ENCODE data around the gene TRAF3. TPM values are rescaled to one million over a fixed set of nuclear protein-coding genes. Genes with fewer than 3 reads are reported as not detected.

TRAF3 gene
- total RNA-seq, 1 donor from 2014 or later, result 5.7 TPM

DNA sequence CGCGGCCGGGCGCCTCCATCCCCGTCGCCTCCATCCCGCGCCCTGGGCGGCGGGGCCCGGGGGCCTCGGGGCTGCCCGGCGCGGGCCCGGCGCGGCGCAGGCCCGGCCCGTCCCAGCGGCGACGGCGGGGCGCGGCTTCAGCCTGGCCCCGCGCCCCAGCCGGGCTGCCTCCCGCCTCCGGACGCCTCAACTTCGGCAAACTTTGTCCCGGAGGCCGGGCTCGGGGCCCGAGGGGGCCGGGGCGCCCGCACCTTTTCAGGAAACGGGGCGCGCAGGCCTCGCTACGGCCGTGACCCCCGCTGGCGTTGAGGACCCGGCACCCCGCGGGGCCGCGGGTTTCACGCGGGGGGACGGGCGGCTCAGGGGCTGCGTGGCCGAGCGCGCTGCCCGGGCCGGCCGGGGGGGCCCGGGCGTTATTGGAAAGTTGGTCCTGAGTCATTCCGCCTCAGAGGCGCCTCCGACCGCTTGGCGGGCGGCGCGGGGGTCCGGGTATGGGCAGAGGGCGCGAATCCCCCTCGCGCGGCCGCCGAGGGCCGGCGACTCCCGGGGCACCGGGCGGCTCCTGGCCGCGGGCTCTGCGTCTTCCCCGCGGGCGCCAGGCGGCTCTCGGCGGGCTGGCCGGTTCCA, 575 bp downstream of the TRAF3 start:
- Histone ChIP-seq H3K27ac (ENCODE audit: low read depth, low read length) (peak overlapping the region; percentile 60), H3K36me3 (ENCODE audit: control insufficient read depth in 3 of 3, insufficient read depth in 3 of 3, low read length in 3 of 3) (no peaks in the 10 kb centered on the region), H3K27me3 (ENCODE audit: control insufficient read depth in 3 of 3, insufficient read depth in 3 of 3, low read length in 3 of 3) (no peaks in the 10 kb centered on the region), H3K4me3 (ENCODE audit: low read length in 3 of 3) (peak overlapping the region; percentile 54 to 85 (median 79)), H3K9me3 (ENCODE audit: control insufficient read depth in 3 of 3, low read length in 3 of 3) (no peaks in the 10 kb centered on the region), H3K9ac (ENCODE audit: low read depth in 1 of 3, low read length in 3 of 3) (peak overlapping the region; percentile 41 to 81 (median 78)), H3K4me1 (ENCODE audit: control insufficient read depth in 3 of 3, insufficient read depth in 3 of 3, low read length in 3 of 3) (peaks cover 0 to 11% (median 8%) of the 10 kb centered on the region in 3 donors)

DNA sequence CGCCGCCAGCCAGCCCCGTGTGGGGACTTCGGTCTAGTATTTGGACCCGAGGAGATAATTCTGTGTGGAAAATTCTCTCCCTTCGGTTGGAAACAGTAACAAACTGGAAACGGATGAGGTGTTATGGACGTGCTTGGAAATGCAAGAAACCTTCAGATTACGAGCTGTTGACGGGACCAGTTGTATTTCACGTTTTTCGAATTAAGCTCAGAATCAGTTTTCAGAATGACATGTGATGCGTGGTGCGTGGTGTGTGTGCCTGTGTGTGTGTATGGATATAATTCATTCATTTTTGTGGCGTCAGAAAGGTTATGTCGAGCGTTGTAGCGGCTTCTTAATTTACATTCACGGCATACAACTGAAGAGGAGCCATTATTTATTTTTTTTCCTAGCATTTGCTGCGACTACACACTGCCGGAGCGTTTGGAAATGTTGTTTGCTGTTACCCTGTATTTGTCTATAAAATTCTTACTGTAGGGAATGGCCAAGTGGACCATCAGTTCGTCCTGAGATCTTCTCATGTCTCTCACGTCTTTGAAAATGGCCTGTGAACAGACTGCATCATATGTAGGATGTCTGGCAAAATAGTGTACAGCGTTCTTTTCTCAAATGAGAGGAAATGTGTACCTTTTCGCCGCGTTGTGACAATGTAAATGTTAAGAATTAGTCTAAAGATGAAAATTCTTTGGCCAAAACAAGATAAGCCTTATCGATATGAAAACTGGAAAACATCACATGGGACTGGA, 1.3 kb downstream of the TRAF3 start:
- Histone ChIP-seq H3K4me1 (ENCODE audit: control insufficient read depth in 3 of 3, insufficient read depth in 3 of 3, low read length in 3 of 3) (peaks cover 0 to 11% (median 8%) of the 10 kb centered on the region in 3 donors), H3K36me3 (ENCODE audit: control insufficient read depth in 3 of 3, insufficient read depth in 3 of 3, low read length in 3 of 3) (no peaks in the 10 kb centered on the region), H3K27me3 (ENCODE audit: control insufficient read depth in 3 of 3, insufficient read depth in 3 of 3, low read length in 3 of 3) (no peaks in the 10 kb centered on the region), H3K9ac (ENCODE audit: low read depth in 1 of 3, low read length in 3 of 3) (peak overlapping the region; percentile 41 to 81 (median 78)), H3K9me3 (ENCODE audit: control insufficient read depth in 3 of 3, low read length in 3 of 3) (no peaks in the 10 kb centered on the region), H3K27ac (ENCODE audit: low read depth, low read length) (peak overlapping the region; percentile 60), H3K4me3 (ENCODE audit: low read length in 3 of 3) (peak overlapping the region; percentile 54 to 85 (median 79))

DNA sequence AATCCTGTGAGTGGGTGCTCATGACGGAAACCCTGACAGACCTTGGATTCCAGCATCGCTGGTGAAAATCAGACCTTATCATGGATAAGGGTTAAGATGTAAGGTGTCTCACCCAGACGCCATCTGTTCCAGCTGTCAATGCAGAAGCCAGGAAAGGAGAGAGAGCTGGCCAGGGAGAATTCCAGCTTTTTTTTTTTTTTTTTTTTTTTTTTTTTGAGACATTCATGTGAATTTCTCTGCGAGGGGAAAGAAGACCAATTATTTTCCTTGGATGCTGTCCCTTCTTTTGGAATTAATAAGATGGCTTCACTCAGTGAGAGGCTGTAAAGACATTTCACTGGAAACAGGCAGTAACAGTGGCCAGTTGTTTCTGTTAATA, 1.8 kb downstream of the TRAF3 start:
- Histone ChIP-seq H3K36me3 (ENCODE audit: control insufficient read depth in 3 of 3, insufficient read depth in 3 of 3, low read length in 3 of 3) (no peaks in the 10 kb centered on the region), H3K27ac (ENCODE audit: low read depth, low read length) (no peak overlapping the region), H3K4me1 (ENCODE audit: control insufficient read depth in 3 of 3, insufficient read depth in 3 of 3, low read length in 3 of 3) (peaks cover 0 to 11% (median 8%) of the 10 kb centered on the region in 3 donors), H3K27me3 (ENCODE audit: control insufficient read depth in 3 of 3, insufficient read depth in 3 of 3, low read length in 3 of 3) (no peaks in the 10 kb centered on the region), H3K9ac (ENCODE audit: low read depth in 1 of 3, low read length in 3 of 3) (peak overlapping the region in 1 of 3 donors; percentile 81), H3K4me3 (ENCODE audit: low read length in 3 of 3) (peak overlapping the region in 2 of 3 donors; percentile 79 to 85), H3K9me3 (ENCODE audit: control insufficient read depth in 3 of 3, low read length in 3 of 3) (no peaks in the 10 kb centered on the region)

DNA sequence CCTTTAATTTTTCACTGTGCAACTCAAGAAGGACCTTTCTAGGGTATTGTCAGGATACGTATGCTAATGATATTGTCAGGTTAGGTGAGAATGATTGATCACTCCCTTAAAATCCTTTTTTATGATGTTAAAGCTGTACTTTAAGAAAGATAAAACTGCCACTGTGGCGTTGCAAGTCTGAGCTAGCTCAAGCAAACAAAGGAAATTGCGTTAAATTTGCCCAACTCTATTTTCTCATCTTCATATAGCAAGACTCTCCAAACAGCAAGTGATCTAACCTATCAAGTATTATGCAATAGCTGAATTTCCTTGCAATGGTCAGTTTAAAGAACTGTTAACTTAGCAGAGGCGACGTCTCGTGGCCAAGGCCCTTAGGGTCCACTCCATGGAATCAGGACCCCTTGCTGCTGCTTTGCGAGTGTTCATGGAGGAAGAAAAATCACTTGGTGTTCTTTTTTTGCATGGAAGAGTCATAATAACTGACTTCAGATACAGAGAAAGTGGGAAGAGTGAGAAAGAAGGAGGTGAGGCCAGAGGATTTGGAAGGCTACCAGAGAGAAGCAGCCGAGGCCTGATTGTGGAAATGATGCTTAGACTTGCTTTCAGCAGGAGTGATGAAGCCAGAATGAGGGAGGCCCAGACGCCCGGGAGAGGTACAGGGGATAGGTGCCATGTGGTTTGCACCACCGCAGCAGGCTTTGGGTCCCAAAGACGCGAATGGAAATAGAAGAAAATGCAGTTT, 2.5 kb downstream of the TRAF3 start:
- no peaks in the 10 kb centered on the region for H3K36me3 ChIP-seq (ENCODE audit: control insufficient read depth in 3 of 3, insufficient read depth in 3 of 3, low read length in 3 of 3)
- H3K9ac ChIP-seq (ENCODE audit: low read depth in 1 of 3, low read length in 3 of 3), result no peak overlapping the region
- no peaks in the 10 kb centered on the region for H3K27me3 ChIP-seq (ENCODE audit: control insufficient read depth in 3 of 3, insufficient read depth in 3 of 3, low read length in 3 of 3)
- H3K9me3 ChIP-seq (ENCODE audit: control insufficient read depth in 3 of 3, low read length in 3 of 3), result no peaks in the 10 kb centered on the region
- peaks cover 0 to 11% (median 8%) of the 10 kb centered on the region in 3 donors for H3K4me1 ChIP-seq (ENCODE audit: control insufficient read depth in 3 of 3, insufficient read depth in 3 of 3, low read length in 3 of 3)
- no peak overlapping the region for H3K4me3 ChIP-seq (ENCODE audit: low read length in 3 of 3)
- no peak overlapping the region for H3K27ac ChIP-seq (ENCODE audit: low read depth, low read length)

DNA sequence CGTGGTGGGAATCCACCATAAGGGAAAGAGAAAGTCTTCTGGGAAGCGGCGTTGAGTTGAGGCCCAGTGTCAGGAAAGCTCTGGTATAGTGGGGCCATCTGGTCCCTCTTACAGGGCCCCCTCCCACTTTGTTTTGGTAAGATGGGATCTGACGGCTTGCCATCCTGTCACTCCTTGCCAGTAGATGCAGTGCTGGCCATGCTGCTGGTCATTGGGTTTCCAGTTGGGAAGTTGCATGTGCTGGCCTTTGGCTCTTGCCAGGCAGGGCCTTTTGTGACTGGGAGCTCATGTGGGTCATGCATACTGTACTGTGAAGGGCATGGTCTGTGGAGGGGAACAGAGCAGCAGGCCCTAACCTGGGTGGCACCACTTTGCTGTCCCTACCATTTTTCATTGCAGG, 3.8 kb downstream of the TRAF3 start:
- no peaks in the 10 kb centered on the region for H3K36me3 ChIP-seq (ENCODE audit: control insufficient read depth in 3 of 3, insufficient read depth in 3 of 3, low read length in 3 of 3)
- H3K9me3 ChIP-seq (ENCODE audit: control insufficient read depth in 3 of 3, low read length in 3 of 3), result no peaks in the 10 kb centered on the region
- H3K27ac ChIP-seq (ENCODE audit: low read depth, low read length), result no peak overlapping the region
- no peak overlapping the region for H3K4me3 ChIP-seq (ENCODE audit: low read length in 3 of 3)
- H3K4me1 ChIP-seq (ENCODE audit: control insufficient read depth in 3 of 3, insufficient read depth in 3 of 3, low read length in 3 of 3), result peaks cover 0 to 11% (median 8%) of the 10 kb centered on the region in 3 donors
- H3K9ac ChIP-seq (ENCODE audit: low read depth in 1 of 3, low read length in 3 of 3), result no peak overlapping the region
- H3K27me3 ChIP-seq (ENCODE audit: control insufficient read depth in 3 of 3, insufficient read depth in 3 of 3, low read length in 3 of 3), result no peaks in the 10 kb centered on the region

DNA sequence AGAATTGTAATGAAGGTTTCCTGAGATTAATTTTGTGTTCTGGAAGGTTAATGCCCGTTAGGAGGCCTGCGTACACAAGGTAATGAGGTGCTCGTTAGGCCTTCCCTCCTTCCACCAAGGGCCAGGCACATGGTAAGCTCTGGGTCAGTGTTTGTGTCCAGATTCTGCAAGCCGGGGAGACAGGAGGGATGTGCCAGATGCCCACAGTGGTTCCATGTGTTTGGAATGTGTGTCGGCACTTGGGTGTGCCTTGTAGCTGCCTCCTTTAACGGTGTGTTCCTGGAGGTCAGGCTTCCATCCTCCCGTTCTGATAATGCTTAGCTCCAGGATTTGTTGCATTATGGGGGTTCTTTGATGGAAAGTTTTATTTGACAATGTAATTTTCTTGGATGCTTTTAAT, 5.7 kb downstream of the TRAF3 start:
- Histone ChIP-seq H3K4me3 (ENCODE audit: low read length in 3 of 3) (no peak overlapping the region), H3K27me3 (ENCODE audit: control insufficient read depth in 3 of 3, insufficient read depth in 3 of 3, low read length in 3 of 3) (no peaks in the 10 kb centered on the region), H3K4me1 (ENCODE audit: control insufficient read depth in 3 of 3, insufficient read depth in 3 of 3, low read length in 3 of 3) (peaks cover 0 to 8% (median 7%) of the 10 kb centered on the region in 3 donors), H3K36me3 (ENCODE audit: control insufficient read depth in 3 of 3, insufficient read depth in 3 of 3, low read length in 3 of 3) (no peaks in the 10 kb centered on the region), H3K9ac (ENCODE audit: low read depth in 1 of 3, low read length in 3 of 3) (no peak overlapping the region), H3K9me3 (ENCODE audit: control insufficient read depth in 3 of 3, low read length in 3 of 3) (no peaks in the 10 kb centered on the region), H3K27ac (ENCODE audit: low read depth, low read length) (no peak overlapping the region)

DNA sequence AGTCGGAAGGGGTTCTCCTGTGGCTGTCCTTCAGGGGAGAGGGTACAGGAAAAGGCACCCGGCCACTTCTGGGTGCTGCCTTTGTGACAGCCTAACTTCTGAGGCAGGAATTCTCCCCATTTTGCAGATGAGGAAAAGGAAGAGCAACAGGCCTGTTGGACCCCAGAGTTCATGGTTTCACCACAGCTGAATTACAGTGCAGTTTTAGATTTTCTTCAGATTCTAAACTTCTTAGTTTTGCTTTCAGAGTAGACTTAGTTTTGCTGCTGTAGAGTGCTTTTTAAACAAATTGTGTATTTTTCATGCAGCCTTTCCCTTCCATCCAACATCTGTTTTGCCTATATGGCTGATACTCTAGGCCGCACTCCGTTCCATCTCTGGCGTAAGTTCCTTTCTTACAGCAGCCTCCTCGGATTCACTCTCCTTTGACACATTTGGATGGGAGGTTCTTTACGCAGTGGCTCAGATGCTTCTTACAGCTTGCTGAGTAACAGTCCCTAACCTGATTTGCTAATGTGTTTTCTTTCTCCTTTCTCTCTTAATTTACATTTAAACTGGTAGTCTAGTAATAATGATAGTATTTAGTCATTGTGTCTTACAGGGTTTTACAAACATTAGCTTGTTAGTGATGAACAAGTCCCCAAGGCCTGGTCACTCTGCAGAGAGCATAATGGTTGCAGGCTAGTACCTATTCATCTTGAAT, 7.8 kb downstream of the TRAF3 start:
- Histone ChIP-seq H3K36me3 (ENCODE audit: control insufficient read depth in 3 of 3, insufficient read depth in 3 of 3, low read length in 3 of 3) (no peaks in the 10 kb centered on the region), H3K4me1 (ENCODE audit: control insufficient read depth in 3 of 3, insufficient read depth in 3 of 3, low read length in 3 of 3) (no peaks in the 10 kb centered on the region), H3K27ac (ENCODE audit: low read depth, low read length) (no peak overlapping the region), H3K9ac (ENCODE audit: low read depth in 1 of 3, low read length in 3 of 3) (no peak overlapping the region), H3K9me3 (ENCODE audit: control insufficient read depth in 3 of 3, low read length in 3 of 3) (no peaks in the 10 kb centered on the region), H3K4me3 (ENCODE audit: low read length in 3 of 3) (no peak overlapping the region), H3K27me3 (ENCODE audit: control insufficient read depth in 3 of 3, insufficient read depth in 3 of 3, low read length in 3 of 3) (no peaks in the 10 kb centered on the region)

DNA sequence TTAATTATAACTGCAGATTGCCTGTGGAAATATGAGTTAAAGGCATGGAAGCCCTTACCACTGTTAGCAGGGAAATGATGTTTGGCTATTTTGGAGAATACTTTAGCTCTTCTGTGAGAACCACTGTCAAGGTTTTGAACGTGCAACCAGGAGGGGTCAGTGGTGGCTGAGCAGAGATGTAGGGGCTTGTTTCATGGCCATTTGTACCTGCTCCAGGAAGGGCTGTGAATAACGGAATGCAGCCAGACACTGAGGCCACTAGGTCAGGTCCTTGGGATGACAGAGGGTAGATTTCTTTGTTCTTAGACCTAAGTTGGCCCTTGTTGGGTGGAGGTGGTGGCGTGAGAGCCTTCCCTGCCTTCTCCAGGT, 8.3 kb downstream of the TRAF3 start:
- H3K27me3 ChIP-seq (ENCODE audit: control insufficient read depth in 3 of 3, insufficient read depth in 3 of 3, low read length in 3 of 3), result no peaks in the 10 kb centered on the region
- H3K9ac ChIP-seq (ENCODE audit: low read depth in 1 of 3, low read length in 3 of 3), result no peak overlapping the region
- H3K9me3 ChIP-seq (ENCODE audit: control insufficient read depth in 3 of 3, low read length in 3 of 3), result no peaks in the 10 kb centered on the region
- H3K4me1 ChIP-seq (ENCODE audit: control insufficient read depth in 3 of 3, insufficient read depth in 3 of 3, low read length in 3 of 3), result no peaks in the 10 kb centered on the region
- no peaks in the 10 kb centered on the region for H3K36me3 ChIP-seq (ENCODE audit: control insufficient read depth in 3 of 3, insufficient read depth in 3 of 3, low read length in 3 of 3)
- no peak overlapping the region for H3K27ac ChIP-seq (ENCODE audit: low read depth, low read length)
- no peak overlapping the region for H3K4me3 ChIP-seq (ENCODE audit: low read length in 3 of 3)

DNA sequence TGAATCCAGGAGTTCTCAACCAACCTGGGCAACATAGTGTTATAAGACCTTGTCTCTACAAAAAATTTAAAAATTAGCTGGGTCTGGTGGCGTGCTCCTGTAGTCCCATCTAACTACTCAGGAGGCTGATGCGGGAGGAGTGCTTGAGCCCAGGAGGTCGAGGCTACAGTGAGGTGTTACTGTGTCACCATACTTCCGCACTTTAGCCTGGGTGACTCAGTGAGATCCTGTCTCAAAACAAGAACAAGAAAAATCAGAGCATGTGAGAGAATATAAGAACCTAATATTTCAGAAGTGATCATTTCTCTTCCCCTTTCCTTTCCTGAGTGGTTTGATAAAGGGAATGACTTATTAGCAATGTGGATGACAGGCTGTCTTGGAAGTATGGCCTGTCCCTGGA, 9.5 kb downstream of the TRAF3 start:
- no peak overlapping the region for H3K27ac ChIP-seq (ENCODE audit: low read depth, low read length)
- H3K36me3 ChIP-seq (ENCODE audit: control insufficient read depth in 3 of 3, insufficient read depth in 3 of 3, low read length in 3 of 3), result no peaks in the 10 kb centered on the region
- no peak overlapping the region for H3K9ac ChIP-seq (ENCODE audit: low read depth in 1 of 3, low read length in 3 of 3)
- no peaks in the 10 kb centered on the region for H3K9me3 ChIP-seq (ENCODE audit: control insufficient read depth in 3 of 3, low read length in 3 of 3)
- H3K27me3 ChIP-seq (ENCODE audit: control insufficient read depth in 3 of 3, insufficient read depth in 3 of 3, low read length in 3 of 3), result no peaks in the 10 kb centered on the region
- no peak overlapping the region for H3K4me3 ChIP-seq (ENCODE audit: low read length in 3 of 3)
- H3K4me1 ChIP-seq (ENCODE audit: control insufficient read depth in 3 of 3, insufficient read depth in 3 of 3, low read length in 3 of 3), result no peaks in the 10 kb centered on the region

All from skeletal muscle tissue (tissue), 4 donors.